Measurements from ENCODE around the gene AP1S1. TPM values are rescaled to one million over a fixed set of nuclear protein-coding genes. Genes with fewer than 3 reads are reported as not detected.

Gene AP1S1
- total RNA-seq, 1 donor from 2014 or later = 155 TPM

- no peak for TF ChIP-seq CTCF (IDR thresholded peaks at IDR 0.05; ENCODE audit: insufficient read depth, low read length, poor library complexity, severe bottlenecking)
- H3K4me3 ChIP-seq (ENCODE audit: low read depth, low read length) = no peak overlapping the region
- no peaks in the 10 kb centered on the region for H3K36me3 ChIP-seq (ENCODE audit: control insufficient read depth, insufficient read depth, low read length)
- H3K27me3 ChIP-seq (ENCODE audit: control insufficient read depth, insufficient read depth, low read length) = peaks cover 74% of the 10 kb centered on the region
- no peak for DNase-seq (ENCODE audit: low read depth)
These were observed 16.6 kb downstream of the AP1S1 start for GRCh38 chr7:101170617-101171441.

GRCh38 chr7:101171442-101171837 lies 17.2 kb downstream of the AP1S1 start:
- Histone ChIP-seq H3K4me3 (ENCODE audit: low read depth, low read length) (no peak overlapping the region), H3K36me3 (ENCODE audit: control insufficient read depth, insufficient read depth, low read length) (no peaks in the 10 kb centered on the region), H3K27me3 (ENCODE audit: control insufficient read depth, insufficient read depth, low read length) (peaks cover 72% of the 10 kb centered on the region)
- TF ChIP-seq CTCF (IDR thresholded peaks at IDR 0.05; ENCODE audit: insufficient read depth, low read length, poor library complexity, severe bottlenecking) = peak; percentile 21
- no peak for DNase-seq (ENCODE audit: low read depth)

- Histone ChIP-seq H3K27me3 (ENCODE audit: control insufficient read depth, insufficient read depth, low read length) (peaks cover 76% of the 10 kb centered on the region), H3K36me3 (ENCODE audit: control insufficient read depth, insufficient read depth, low read length) (no peaks in the 10 kb centered on the region), H3K4me3 (ENCODE audit: low read depth, low read length) (no peak overlapping the region)
- no peak for TF ChIP-seq CTCF (IDR thresholded peaks at IDR 0.05; ENCODE audit: insufficient read depth, low read length, poor library complexity, severe bottlenecking)
- DNase-seq (ENCODE audit: low read depth) = no peak
These were observed 18.0 kb downstream of the AP1S1 start for GRCh38 chr7:101172005-101172853.

GRCh38 chr7:101172854-101173751 lies 18.8 kb downstream of the AP1S1 start:
- no peak for DNase-seq (ENCODE audit: low read depth)
- no peak for TF ChIP-seq CTCF (IDR thresholded peaks at IDR 0.05; ENCODE audit: insufficient read depth, low read length, poor library complexity, severe bottlenecking)
- Histone ChIP-seq H3K36me3 (ENCODE audit: control insufficient read depth, insufficient read depth, low read length) (no peaks in the 10 kb centered on the region), H3K27me3 (ENCODE audit: control insufficient read depth, insufficient read depth, low read length) (peaks cover 80% of the 10 kb centered on the region), H3K4me3 (ENCODE audit: low read depth, low read length) (no peak overlapping the region)

GRCh38 chr7:101173752-101174244 lies 19.5 kb downstream of the AP1S1 start:
- TF ChIP-seq CTCF (IDR thresholded peaks at IDR 0.05; ENCODE audit: insufficient read depth, low read length, poor library complexity, severe bottlenecking) = no peak
- peaks cover 84% of the 10 kb centered on the region for H3K27me3 ChIP-seq (ENCODE audit: control insufficient read depth, insufficient read depth, low read length)
- no peak for DNase-seq (ENCODE audit: low read depth)

More at GRCh38 chr7:101173752-101174244, 19.5 kb downstream of the AP1S1 start:
- Histone ChIP-seq H3K36me3 (ENCODE audit: control insufficient read depth, insufficient read depth, low read length) (no peaks in the 10 kb centered on the region), H3K4me3 (ENCODE audit: low read depth, low read length) (no peak overlapping the region)
